Testis (tissue), 3 donors: ENCODE results near the gene AHCTF1. TPM values are rescaled to one million over a fixed set of nuclear protein-coding genes. Genes with fewer than 3 reads are reported as not detected.

ENCODE experiments used
- DNase-seq: peaks from one replicate; pipeline ENCODE4 v3.0.0-alpha.2; 2019
- H3K27ac ChIP-seq, 2 donors: fragments of 200-600 bp; sonication (generic); one replicate each; pipeline ENCODE4 v1.5.1; 2019
- H3K27me3 ChIP-seq: fragments of 200-600 bp; sonication (generic); one replicate; pipeline ENCODE4 v1.5.1; 2019
- H3K36me3 ChIP-seq: fragments of 200-600 bp; sonication (generic); one replicate; pipeline ENCODE4 v1.5.1; 2017; ENCODE audit warnings: low read depth; ENCODE audit errors: missing control alignments
- H3K4me1 ChIP-seq: fragments of 200-600 bp; sonication (generic); one replicate; pipeline ENCODE4 v1.5.1; 2019
- H3K4me3 ChIP-seq, 2 donors: fragments of 200-600 bp; sonication (generic); one replicate each; pipeline ENCODE4 v1.5.1; 2017 to 2019
- H3K9me3 ChIP-seq: fragments of 200-600 bp; sonication (generic); one replicate; pipeline ENCODE4 v1.5.1; 2017
- CTCF ChIP-seq, 3 experiments: fragments of 450-650 bp in 2 of 3; fragments of 200-600 bp in 1 of 3; sonication (generic) in 1 of 3; IDR thresholded peaks; one replicate each; pipeline ENCODE4 v1.5.1; 2016 to 2019; ENCODE audit warnings: antibody characterized with exemption in 3 of 3, mild to moderate bottlenecking in 2 of 3, moderate library complexity in 1 of 3
- POLR2A ChIP-seq: fragments of 450-650 bp; IDR thresholded peaks from one replicate; pipeline ENCODE4 v1.6.1; 2017; ENCODE audit warnings: antibody characterized with exemption, mild to moderate bottlenecking, moderate library complexity
- WGBS, 2 donors: methylation state at CpG; one replicate each; pipeline ENCODE4 v1.1.5; 2018; 5-methylcytosine and 5-hydroxymethylcytosine counted together
- intact Hi-C: fragments of 100-400 bp; cut with DNase I; formaldehyde crosslinking; loops from one replicate; pipeline ENCODE4 v1.15.1; 2023; ENCODE audit warnings: low total_unique reads
- polyA plus RNA-seq: library from polyadenylated mRNA; stranded (reverse); fragments of 350-450 nt; fragmentation: Illumina TruSeq; extraction: RNeasy Lipid Tissue Mini Kit (QIAGEN cat#74804); gene quantifications from one replicate; pipeline ENCODE4 v1.2.3, GENCODE V29; 2014; ENCODE audit warnings: low read depth, low replicate concordance; ENCODE audit not compliant: insufficient read depth
- total RNA-seq, 2 donors: library from RNA; depleted of rRNA; stranded (reverse); fragments of >200 nt; gene quantifications; one replicate each; pipeline ENCODE4 v1.2.3, GENCODE V29; 2016

AHCTF1 gene
- total and polyA plus RNA-seq, 3 donors from 2014 or later, result 58.6 to 97.6 (median 66.2) TPM

- Histone ChIP-seq H3K36me3 (no peaks in the 10 kb centered on the region), H3K27ac (peak overlapping the region in 1 of 2 donors; percentile 31), H3K4me3 (no peak overlapping the region), H3K9me3 (no peaks in the 10 kb centered on the region), H3K27me3 (no peaks in the 10 kb centered on the region), H3K4me1 (no peaks in the 10 kb centered on the region)
- intact Hi-C loops, result no loop called here
- WGBS, 2 donors, result 48 to 51% methylated on average over 4 of the region's 4 CpGs
- DNase-seq, result peak; percentile 60
- TF ChIP-seq POLR2A, result no peak
- no peak for TF ChIP-seq CTCF (IDR thresholded peaks at IDR 0.05)
Measured at GRCh38 chr1:246954126-246954525, 22.4 kb upstream of the AHCTF1 start.

- no peaks in the 10 kb centered on the region for H3K27me3 ChIP-seq
- no peak for DNase-seq
- intact Hi-C loops, result no loop called here
- TF ChIP-seq CTCF (IDR thresholded peaks at IDR 0.05) (no peak), POLR2A (no peak)
- no peak overlapping the region for H3K27ac ChIP-seq
- WGBS, 2 donors, result 96 to 97% methylated on average over 4 of the region's 4 CpGs
- no peaks in the 10 kb centered on the region for H3K9me3 ChIP-seq
- no peaks in the 10 kb centered on the region for H3K36me3 ChIP-seq
- H3K4me1 ChIP-seq, result no peaks in the 10 kb centered on the region
- H3K4me3 ChIP-seq, result no peak overlapping the region
Measured at GRCh38 chr1:246951413-246951812, 19.7 kb upstream of the AHCTF1 start.

GRCh38 chr1:246949956-246950355 is 18.2 kb upstream of the AHCTF1 start:
- Histone ChIP-seq H3K27me3 (no peaks in the 10 kb centered on the region), H3K27ac (peak overlapping the region; percentile 33 to 84), H3K4me3 (no peak overlapping the region), H3K36me3 (no peaks in the 10 kb centered on the region), H3K9me3 (no peaks in the 10 kb centered on the region), H3K4me1 (no peaks in the 10 kb centered on the region)
- TF ChIP-seq POLR2A (no peak), CTCF (IDR thresholded peaks at IDR 0.05) (no peak)
- intact Hi-C loops, result no loop called here
- no peak for DNase-seq
- WGBS, 2 donors, result 58 to 70% methylated on average over 3 of the region's 3 CpGs

GRCh38 chr1:246947255-246947654 is 15.5 kb upstream of the AHCTF1 start:
- intact Hi-C loops, result no loop called here
- DNase-seq, result peak; percentile 84
- H3K4me3 ChIP-seq, result no peak overlapping the region
- 41 to 43% methylated on average over 7 of the region's 7 CpGs for WGBS, 2 donors
- H3K9me3 ChIP-seq, result no peaks in the 10 kb centered on the region
- H3K4me1 ChIP-seq, result no peaks in the 10 kb centered on the region
- H3K36me3 ChIP-seq, result no peaks in the 10 kb centered on the region
- TF ChIP-seq POLR2A (no peak), CTCF (IDR thresholded peaks at IDR 0.05) (no peak)
- no peaks in the 10 kb centered on the region for H3K27me3 ChIP-seq
- H3K27ac ChIP-seq, result peak overlapping the region; percentile 52 to 84

- Histone ChIP-seq H3K36me3 (no peaks in the 10 kb centered on the region), H3K4me3 (no peak overlapping the region), H3K27ac (peak overlapping the region; percentile 8 to 84), H3K4me1 (no peaks in the 10 kb centered on the region), H3K27me3 (no peaks in the 10 kb centered on the region), H3K9me3 (no peaks in the 10 kb centered on the region)
- TF ChIP-seq POLR2A (no peak), CTCF (IDR thresholded peaks at IDR 0.05) (no peak)
- intact Hi-C loops, result no loop called here
- DNase-seq, result no peak
- 91 to 95% methylated on average over 6 of the region's 6 CpGs for WGBS, 2 donors
Measured at GRCh38 chr1:246946366-246946765, 14.6 kb upstream of the AHCTF1 start.
